ENCODE data around the gene APEH.

Gene APEH

DNA sequence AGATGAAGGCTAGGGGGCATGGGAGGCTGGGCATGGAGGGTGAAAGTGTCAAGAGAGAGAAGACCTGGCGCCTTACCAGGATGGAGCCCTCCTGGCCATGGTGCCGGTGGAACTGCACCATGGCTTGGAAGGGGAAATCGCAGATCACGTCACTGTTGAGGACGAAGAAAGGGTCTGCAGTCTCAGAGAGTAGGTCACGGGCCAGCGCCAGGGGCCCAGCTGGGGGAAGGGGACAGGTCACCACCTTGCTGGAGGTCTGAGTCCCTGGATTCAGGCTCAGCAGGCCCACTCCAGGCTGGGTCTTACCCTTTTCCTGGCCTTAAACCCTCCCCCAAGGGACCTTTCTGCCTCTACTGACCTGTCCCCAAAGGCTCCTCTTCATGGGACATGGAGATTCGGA is 48.7 kb downstream of the APEH start:
- Histone ChIP-seq H3K36me3 (ENCODE audit: insufficient read depth) (no peaks in the 10 kb centered on the region), H3K4me2 (peak overlapping the region; percentile 60; the same call in 1 of the 2 replicates), H3K27me3 (ENCODE audit: insufficient read depth, low read depth) (no peaks in the 10 kb centered on the region), H4K20me1 (ENCODE audit: insufficient read depth) (no peaks in the 10 kb centered on the region), H3K4me1 (ENCODE audit: low read depth, poor library complexity, severe bottlenecking) (peaks cover 14% of the 10 kb centered on the region), H3K27ac (peak overlapping the region; percentile 93; the same call in 1 of the 2 replicates), H3K9ac (peak overlapping the region; percentile 91; the same call in 1 of the 2 replicates), H3K4me3 (IDR thresholded peaks at IDR 0.05; ENCODE audit: insufficient read depth, low read depth, low read length) (no peak overlapping the region), H2AFZ (ENCODE audit: low read depth) (no peak overlapping the region), H3K79me2 (ENCODE audit: insufficient read depth, low read depth) (peaks cover 9% of the 10 kb centered on the region; the same call in 1 of the 2 replicates)
- TF ChIP-seq, protein P1, sequence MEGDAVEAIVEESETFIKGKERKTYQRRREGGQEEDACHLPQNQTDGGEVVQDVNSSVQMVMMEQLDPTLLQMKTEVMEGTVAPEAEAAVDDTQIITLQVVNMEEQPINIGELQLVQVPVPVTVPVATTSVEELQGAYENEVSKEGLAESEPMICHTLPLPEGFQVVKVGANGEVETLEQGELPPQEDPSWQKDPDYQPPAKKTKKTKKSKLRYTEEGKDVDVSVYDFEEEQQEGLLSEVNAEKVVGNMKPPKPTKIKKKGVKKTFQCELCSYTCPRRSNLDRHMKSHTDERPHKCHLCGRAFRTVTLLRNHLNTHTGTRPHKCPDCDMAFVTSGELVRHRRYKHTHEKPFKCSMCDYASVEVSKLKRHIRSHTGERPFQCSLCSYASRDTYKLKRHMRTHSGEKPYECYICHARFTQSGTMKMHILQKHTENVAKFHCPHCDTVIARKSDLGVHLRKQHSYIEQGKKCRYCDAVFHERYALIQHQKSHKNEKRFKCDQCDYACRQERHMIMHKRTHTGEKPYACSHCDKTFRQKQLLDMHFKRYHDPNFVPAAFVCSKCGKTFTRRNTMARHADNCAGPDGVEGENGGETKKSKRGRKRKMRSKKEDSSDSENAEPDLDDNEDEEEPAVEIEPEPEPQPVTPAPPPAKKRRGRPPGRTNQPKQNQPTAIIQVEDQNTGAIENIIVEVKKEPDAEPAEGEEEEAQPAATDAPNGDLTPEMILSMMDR (conservative IDR thresholded peaks at IDR 0.05; ENCODE audit: low read depth, low read length), result no peak

DNA sequence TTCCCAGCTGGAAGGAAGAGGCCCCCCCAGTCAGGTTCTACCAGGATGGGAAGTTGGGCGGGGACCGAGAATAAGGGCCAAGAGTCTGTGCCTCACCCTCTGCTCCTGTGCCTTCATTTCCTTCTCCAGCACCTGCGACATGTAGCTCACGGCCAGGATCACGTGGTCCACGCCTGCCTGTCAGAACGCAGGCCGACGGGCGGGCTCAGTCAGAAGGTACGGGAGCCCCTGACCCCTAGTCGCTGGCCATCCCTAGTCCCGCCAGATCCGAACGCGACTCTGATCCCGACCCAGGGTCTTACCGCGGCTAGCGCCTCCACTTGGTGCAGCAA is 49.1 kb downstream of the APEH start:
- Histone ChIP-seq H3K9ac (peak overlapping the region; percentile 91), H3K4me1 (ENCODE audit: low read depth, poor library complexity, severe bottlenecking) (peaks cover 14% of the 10 kb centered on the region), H4K20me1 (ENCODE audit: insufficient read depth) (no peaks in the 10 kb centered on the region), H3K27me3 (ENCODE audit: insufficient read depth, low read depth) (no peaks in the 10 kb centered on the region), H2AFZ (ENCODE audit: low read depth) (0 out of 2 replicates have a peak overlapping the region, but pooled peaks have one; percentile 18), H3K27ac (peak overlapping the region; percentile 93), H3K79me2 (ENCODE audit: insufficient read depth, low read depth) (peaks cover 9% of the 10 kb centered on the region; the same call in 1 of the 2 replicates), H3K4me2 (peak overlapping the region; percentile 60; the same call in 1 of the 2 replicates), H3K4me3 (IDR thresholded peaks at IDR 0.05; ENCODE audit: insufficient read depth, low read depth, low read length) (no peak overlapping the region), H3K36me3 (ENCODE audit: insufficient read depth) (no peaks in the 10 kb centered on the region)
- TF ChIP-seq, protein P1 (conservative IDR thresholded peaks at IDR 0.05; ENCODE audit: low read depth, low read length), result no peak

DNA sequence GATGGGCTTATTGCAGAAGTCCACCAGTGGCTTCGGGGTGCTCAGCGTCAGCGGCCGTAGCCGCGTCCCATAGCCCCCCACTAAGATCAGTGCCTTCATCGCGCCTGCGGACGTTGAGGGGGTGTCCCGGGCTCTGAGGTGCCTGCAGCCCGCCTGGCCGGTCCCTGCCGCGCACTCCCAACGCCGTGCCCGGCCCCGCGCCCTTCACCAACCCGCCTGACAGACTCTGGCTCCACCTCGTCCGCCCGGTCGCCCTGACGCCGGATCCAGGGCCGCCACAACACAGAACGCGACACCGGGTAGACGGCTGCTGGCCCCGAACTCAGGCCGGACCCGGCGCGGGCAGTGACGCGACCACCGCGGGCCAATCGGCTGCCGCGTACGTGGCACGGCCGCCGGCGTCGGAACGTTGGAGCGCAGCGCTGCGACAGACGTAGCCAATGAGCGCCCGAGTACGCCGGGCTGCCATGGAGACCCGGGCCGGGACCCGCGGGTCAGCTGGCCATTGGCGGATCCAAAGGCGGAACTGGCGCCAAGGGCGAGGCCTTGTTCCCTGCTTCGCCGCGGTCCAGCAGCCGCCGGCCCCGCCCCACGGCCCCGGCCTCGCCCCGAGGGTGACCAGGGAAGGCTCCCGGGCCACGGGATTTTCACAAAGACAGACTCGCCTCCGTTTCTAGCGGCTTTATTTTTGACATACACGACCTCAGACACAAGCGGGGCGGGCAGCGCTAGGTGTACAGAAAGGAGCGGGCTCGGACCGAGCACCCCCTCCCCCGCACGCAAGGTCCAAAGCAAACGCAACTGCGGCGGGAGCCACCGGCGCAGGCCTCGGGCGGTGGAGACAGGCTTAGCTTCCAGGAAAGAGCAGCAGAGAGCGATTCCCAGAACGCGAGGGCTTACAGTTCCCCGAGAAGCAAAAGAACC is 49.7 kb downstream of the APEH start, which contains the start of gene GMPPB:
Gene GMPPB (minus strand): TSS at position 324 of the 924 bp plus-strand sequence. CDS start 225 bp downstream, at position 99.
- peaks cover 9% of the 10 kb centered on the region; the same call in 1 of the 2 replicates for H3K79me2 ChIP-seq (ENCODE audit: insufficient read depth, low read depth)
- peak within 1 kb of the TSS; percentile 91 for H3K4me2 ChIP-seq
- H3K4me3 ChIP-seq (IDR thresholded peaks at IDR 0.05; ENCODE audit: insufficient read depth, low read depth, low read length), result no peak within 1 kb of the TSS
- no peaks in the 10 kb centered on the region for H3K36me3 ChIP-seq (ENCODE audit: insufficient read depth)
- peak within 1 kb of the TSS; percentile 91 for H3K9ac ChIP-seq
- peak within 1 kb of the TSS; percentile 93 for H3K27ac ChIP-seq
- H3K27me3 ChIP-seq (ENCODE audit: insufficient read depth, low read depth), result no peaks in the 10 kb centered on the region
- H4K20me1 ChIP-seq (ENCODE audit: insufficient read depth), result no peaks in the 10 kb centered on the region
- H2AFZ ChIP-seq (ENCODE audit: low read depth), result peak within 1 kb of the TSS; percentile 41; the same call in 1 of the 2 replicates
- TF ChIP-seq, protein P1 (conservative IDR thresholded peaks at IDR 0.05; ENCODE audit: low read depth, low read length), result no peak
- peaks cover 14% of the 10 kb centered on the region for H3K4me1 ChIP-seq (ENCODE audit: low read depth, poor library complexity, severe bottlenecking)

DNA sequence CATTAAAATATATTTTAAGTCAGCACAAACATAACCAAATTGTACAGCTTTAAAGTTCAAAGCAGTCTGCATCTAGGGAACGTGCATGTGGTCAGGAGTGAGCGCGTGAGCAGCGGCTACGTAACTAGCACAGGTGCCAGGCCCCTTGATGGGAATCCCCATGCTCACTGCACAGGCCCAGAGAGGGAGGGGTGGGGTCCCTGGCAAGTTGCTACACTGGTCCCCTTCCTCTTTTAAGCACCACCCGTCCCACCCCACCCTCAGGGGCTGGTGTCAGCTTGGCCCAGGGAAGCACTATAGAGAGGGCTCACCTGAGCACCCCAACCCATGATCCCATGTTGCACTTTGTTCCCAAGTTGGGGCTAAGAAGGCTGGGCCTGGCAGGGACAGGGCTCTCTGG is 50.4 kb downstream of the APEH start:
- TF ChIP-seq, protein P1 (conservative IDR thresholded peaks at IDR 0.05; ENCODE audit: low read depth, low read length), result no peak
- Histone ChIP-seq H2AFZ (ENCODE audit: low read depth) (0 out of 2 replicates have a peak overlapping the region, but pooled peaks have one; percentile 41), H3K4me1 (ENCODE audit: low read depth, poor library complexity, severe bottlenecking) (peaks cover 14% of the 10 kb centered on the region), H3K27ac (peak overlapping the region; percentile 93), H3K9ac (peak overlapping the region; percentile 91), H3K4me2 (peak overlapping the region; percentile 91), H4K20me1 (ENCODE audit: insufficient read depth) (no peaks in the 10 kb centered on the region), H3K27me3 (ENCODE audit: insufficient read depth, low read depth) (no peaks in the 10 kb centered on the region), H3K36me3 (ENCODE audit: insufficient read depth) (no peaks in the 10 kb centered on the region), H3K4me3 (IDR thresholded peaks at IDR 0.05; ENCODE audit: insufficient read depth, low read depth, low read length) (no peak overlapping the region), H3K79me2 (ENCODE audit: insufficient read depth, low read depth) (peaks cover 9% of the 10 kb centered on the region; the same call in 1 of the 2 replicates)

Measured in KMS-11 (cell line).